BJ (cell line): ENCODE measurements around the gene HSD11B2. TPM values are rescaled to one million over a fixed set of nuclear protein-coding genes. Genes with fewer than 3 reads are reported as not detected.

Experiments used
- CTCF ChIA-PET: fragments of 350-600 bp; formaldehyde crosslinking; extraction: SDS; loops from one replicate; lab custom pipeline; 2021; ENCODE audit warnings: antibody characterized with exemption, inconsistent platforms; lab: Yijun Ruan, JAX
- POLR2A ChIA-PET: fragments of 300-600 bp; sonication (Branson Sonifier 250); formaldehyde crosslinking; extraction: SDS; loops from one replicate; lab custom pipeline; 2021; ENCODE audit warnings: antibody characterized with exemption; lab: Charles Lee
- DNase-seq: peaks from one replicate; pipeline ENCODE4 v3.0.0-alpha.2; 2011; ENCODE audit warnings: low read depth
- H3K27me3 ChIP-seq: 2 replicates; pipeline ENCODE4 v1.6.0; 2011; ENCODE audit warnings: low read length; ENCODE audit not compliant: control insufficient read depth, insufficient read depth
- H3K36me3 ChIP-seq: 2 replicates; pipeline ENCODE4 v1.5.1; 2011; ENCODE audit warnings: low read length; ENCODE audit not compliant: control insufficient read depth, insufficient read depth
- H3K4me3 ChIP-seq: 2 replicates; pipeline ENCODE4 v1.5.1; 2011; ENCODE audit warnings: low read depth, mild to moderate bottlenecking, control low read depth, low read length
- polyA plus RNA-seq: library from polyadenylated mRNA; depleted of rRNA; stranded (reverse); fragments of >200 nt; gene quantifications from 2 replicates; pipeline ENCODE4 v1.2.3, GENCODE V29; 2011
- TF ChIP-seq, protein P1 (sequence below): IDR thresholded peaks from 2 replicates; pipeline ENCODE4 v1.5.1; 2011; ENCODE audit warnings: low read depth, mild to moderate bottlenecking, control low read depth, inconsistent platforms, low read length, moderate library complexity; ENCODE audit not compliant: insufficient read depth

HSD11B2 gene
- polyA plus RNA-seq, 1 experiment, result 0.07 TPM

DNA sequence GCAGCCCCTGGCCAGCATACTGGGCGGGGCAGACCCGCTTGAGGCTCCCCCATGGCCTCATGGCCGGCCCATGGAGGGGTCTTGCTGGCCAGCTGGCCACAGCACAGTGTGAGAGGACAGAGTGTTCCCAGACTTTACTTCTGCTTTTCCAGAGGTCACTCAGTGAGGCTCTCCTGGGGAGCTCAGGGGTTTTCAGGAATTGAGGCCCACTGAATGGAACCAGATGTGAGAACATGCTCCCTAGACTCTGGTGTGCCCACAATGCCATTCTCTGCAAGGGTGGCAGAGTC is 28.9 kb downstream of the HSD11B2 start:
- TF ChIP-seq, protein P1, sequence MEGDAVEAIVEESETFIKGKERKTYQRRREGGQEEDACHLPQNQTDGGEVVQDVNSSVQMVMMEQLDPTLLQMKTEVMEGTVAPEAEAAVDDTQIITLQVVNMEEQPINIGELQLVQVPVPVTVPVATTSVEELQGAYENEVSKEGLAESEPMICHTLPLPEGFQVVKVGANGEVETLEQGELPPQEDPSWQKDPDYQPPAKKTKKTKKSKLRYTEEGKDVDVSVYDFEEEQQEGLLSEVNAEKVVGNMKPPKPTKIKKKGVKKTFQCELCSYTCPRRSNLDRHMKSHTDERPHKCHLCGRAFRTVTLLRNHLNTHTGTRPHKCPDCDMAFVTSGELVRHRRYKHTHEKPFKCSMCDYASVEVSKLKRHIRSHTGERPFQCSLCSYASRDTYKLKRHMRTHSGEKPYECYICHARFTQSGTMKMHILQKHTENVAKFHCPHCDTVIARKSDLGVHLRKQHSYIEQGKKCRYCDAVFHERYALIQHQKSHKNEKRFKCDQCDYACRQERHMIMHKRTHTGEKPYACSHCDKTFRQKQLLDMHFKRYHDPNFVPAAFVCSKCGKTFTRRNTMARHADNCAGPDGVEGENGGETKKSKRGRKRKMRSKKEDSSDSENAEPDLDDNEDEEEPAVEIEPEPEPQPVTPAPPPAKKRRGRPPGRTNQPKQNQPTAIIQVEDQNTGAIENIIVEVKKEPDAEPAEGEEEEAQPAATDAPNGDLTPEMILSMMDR, result no peak
- DNase-seq, result no peak
- no peak overlapping the region for H3K4me3 ChIP-seq
- ChIA-PET CTCF (interaction anchor here (7.1 to 16.9 kb wide), 2 partner anchors 13 to 35 kb away, joined by 39 to 276 read pairs; no protein-coding TSS in a partner anchor), POLR2A (no interaction called here)
- H3K27me3 ChIP-seq, result no peaks in the 10 kb centered on the region
- peaks cover 2% of the 10 kb centered on the region; the same call in 1 of the 2 replicates for H3K36me3 ChIP-seq

DNA sequence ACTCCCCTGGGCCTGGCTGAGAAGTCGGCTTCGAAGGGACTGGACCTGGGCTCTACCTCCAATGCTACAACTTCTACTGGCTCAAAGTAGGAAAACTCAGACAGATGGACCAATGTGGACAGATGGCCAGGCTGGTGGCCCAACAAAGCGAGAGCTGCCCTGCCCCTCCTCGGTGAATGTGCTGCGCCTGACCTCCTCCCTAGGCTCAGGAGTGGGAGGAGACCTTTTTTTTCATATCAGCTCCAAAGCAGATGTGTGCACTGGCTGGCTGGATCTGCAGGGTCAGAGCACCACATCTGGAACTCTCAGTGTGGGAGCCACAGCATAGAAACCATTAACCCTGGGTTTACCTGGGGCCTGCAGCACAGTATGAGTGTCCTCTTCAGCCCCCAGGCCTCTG is 29.2 kb downstream of the HSD11B2 start:
- Histone ChIP-seq H3K27me3 (no peaks in the 10 kb centered on the region), H3K4me3 (no peak overlapping the region), H3K36me3 (peaks cover 2% of the 10 kb centered on the region; the same call in 1 of the 2 replicates)
- TF ChIP-seq, protein P1, result no peak
- DNase-seq, result no peak
- CTCF ChIA-PET, result interaction anchor here (7.1 to 16.9 kb wide), 2 partner anchors 14 to 36 kb away, joined by 39 to 276 read pairs; no protein-coding TSS in a partner anchor
- POLR2A ChIA-PET, result no interaction called here

DNA sequence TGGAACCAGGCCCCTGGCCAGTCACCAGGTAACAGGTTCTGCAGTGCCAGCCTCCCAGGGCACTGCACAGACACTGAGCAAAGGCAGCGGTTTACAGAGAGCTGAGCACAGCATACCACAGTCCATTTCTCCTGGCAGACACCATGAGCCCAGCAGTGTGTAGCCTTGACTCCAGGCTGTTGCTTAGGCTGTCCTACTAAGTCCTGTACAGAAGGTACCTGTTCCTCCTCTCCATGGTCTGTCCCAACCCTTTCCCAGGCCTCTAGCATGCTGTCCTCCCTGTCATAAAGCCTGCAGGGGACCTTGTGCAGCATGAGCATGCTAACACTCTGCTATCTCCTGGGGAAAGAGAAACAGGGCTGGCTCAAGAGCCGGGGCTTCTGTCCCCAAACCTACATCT is 30.0 kb downstream of the HSD11B2 start:
- no peak for DNase-seq
- peaks cover 2% of the 10 kb centered on the region; the same call in 1 of the 2 replicates for H3K36me3 ChIP-seq
- TF ChIP-seq, protein P1, result no peak
- no peak overlapping the region for H3K4me3 ChIP-seq
- ChIA-PET CTCF (interaction anchor here (7.1 to 16.9 kb wide), 2 partner anchors 15 to 37 kb away, joined by 39 to 276 read pairs; no protein-coding TSS in a partner anchor), POLR2A (no interaction called here)
- H3K27me3 ChIP-seq, result no peaks in the 10 kb centered on the region

DNA sequence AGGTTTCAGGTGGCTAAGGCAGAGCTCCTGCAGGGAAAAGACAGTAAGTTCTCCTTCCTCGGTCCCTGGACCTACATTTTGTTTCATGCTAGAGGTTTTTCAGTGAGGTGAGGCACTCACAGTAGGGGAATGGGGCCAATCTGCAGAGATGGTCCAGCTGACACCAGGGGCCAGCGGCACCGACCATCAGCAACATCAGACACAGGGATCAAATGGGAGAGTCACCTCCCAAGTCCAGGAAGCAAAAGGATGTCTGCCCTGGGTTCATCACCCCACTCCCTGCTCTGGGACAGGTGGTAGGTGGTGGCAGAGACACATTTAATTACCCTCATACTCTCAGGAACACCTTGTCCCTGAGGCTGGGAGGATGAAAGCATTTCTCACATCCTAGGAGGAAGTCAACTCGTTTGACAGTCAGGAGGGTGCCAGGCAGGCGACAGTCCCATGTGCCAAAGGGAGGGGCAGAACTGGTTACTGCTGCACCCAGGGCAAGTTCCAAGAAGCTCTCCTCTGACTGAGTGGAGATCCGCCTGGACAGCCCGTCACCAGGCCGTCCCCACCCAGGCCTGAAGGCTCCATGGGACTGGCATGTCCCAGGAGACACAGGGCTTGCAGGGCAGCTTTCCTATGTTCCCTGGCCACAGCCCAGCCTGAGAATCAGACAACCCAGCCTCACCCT is 30.8 kb downstream of the HSD11B2 start:
- no peak for DNase-seq
- ChIA-PET CTCF (interaction anchor here (0.6 to 16.9 kb wide), 6 partner anchors 15 to 194 kb away, joined by 3 to 276 read pairs (median 4); partner anchors contain the start of genes TPPP3 and ZDHHC1), POLR2A (no interaction called here)
- no peak overlapping the region for H3K4me3 ChIP-seq
- H3K36me3 ChIP-seq, result peaks cover 2% of the 10 kb centered on the region; the same call in 1 of the 2 replicates
- TF ChIP-seq, protein P1, result no peak
- no peaks in the 10 kb centered on the region for H3K27me3 ChIP-seq

DNA sequence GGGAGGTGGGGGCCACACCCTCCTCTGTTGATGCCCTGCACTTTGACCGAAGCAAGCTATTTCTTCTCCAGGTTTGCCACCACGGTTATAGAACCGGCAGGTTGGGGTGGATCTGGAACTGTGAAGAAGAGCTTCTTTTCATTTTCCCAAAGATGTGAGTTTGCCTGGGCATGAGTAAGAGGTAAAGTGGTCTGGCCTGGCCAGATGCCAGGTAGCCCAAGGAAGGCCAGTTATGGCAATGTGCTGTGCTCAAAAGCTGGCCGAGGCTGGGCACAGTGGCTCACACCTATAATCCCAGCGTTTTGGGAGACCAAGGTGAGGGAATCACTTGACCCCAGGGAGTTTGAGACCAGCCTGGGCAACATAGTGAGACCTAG is 31.3 kb downstream of the HSD11B2 start:
- peaks cover 2% of the 10 kb centered on the region; the same call in 1 of the 2 replicates for H3K36me3 ChIP-seq
- H3K4me3 ChIP-seq, result no peak overlapping the region
- no peak for DNase-seq
- TF ChIP-seq, protein P1, result no peak
- POLR2A ChIA-PET, result no interaction called here
- CTCF ChIA-PET, result interaction anchor here (1.0 to 16.9 kb wide), 4 partner anchors 38 to 91 kb away, joined by 3 to 276 read pairs (median 4); partner anchors contain the start of genes TPPP3 and ZDHHC1
- no peaks in the 10 kb centered on the region for H3K27me3 ChIP-seq
